GM12873 (cell line): ENCODE data around the gene TFPI.

Experiments used
- TF ChIP-seq, protein P1 (sequence below): IDR thresholded peaks from 2 replicates; pipeline ENCODE4 v1.5.1; 2012; ENCODE audit warnings: low read depth, mild to moderate bottlenecking, moderate library complexity, low read length, control low read depth; ENCODE audit not compliant: insufficient read depth; ENCODE audit errors: missing control alignments

Gene TFPI

DNA sequence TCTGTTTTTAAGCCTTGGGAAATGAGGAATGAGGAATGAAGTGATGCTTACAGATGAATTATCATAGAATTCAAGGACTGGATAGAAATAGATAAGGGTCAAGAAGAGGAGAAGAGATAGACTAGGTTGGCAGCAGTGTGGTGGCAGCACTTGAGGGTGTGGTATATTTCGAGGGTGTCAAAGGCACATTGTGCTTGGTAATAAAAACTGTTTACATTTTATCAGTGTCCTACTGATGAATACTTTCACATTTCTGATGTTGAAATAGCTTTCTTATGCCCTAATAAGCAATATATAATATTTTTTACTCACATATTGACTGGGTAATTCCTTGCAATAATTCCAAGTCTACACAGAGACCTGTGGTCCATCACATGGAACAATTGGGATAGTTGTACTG, 3.4 kb downstream of the TFPI start:
- TF ChIP-seq, protein P1, sequence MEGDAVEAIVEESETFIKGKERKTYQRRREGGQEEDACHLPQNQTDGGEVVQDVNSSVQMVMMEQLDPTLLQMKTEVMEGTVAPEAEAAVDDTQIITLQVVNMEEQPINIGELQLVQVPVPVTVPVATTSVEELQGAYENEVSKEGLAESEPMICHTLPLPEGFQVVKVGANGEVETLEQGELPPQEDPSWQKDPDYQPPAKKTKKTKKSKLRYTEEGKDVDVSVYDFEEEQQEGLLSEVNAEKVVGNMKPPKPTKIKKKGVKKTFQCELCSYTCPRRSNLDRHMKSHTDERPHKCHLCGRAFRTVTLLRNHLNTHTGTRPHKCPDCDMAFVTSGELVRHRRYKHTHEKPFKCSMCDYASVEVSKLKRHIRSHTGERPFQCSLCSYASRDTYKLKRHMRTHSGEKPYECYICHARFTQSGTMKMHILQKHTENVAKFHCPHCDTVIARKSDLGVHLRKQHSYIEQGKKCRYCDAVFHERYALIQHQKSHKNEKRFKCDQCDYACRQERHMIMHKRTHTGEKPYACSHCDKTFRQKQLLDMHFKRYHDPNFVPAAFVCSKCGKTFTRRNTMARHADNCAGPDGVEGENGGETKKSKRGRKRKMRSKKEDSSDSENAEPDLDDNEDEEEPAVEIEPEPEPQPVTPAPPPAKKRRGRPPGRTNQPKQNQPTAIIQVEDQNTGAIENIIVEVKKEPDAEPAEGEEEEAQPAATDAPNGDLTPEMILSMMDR: no peak

DNA sequence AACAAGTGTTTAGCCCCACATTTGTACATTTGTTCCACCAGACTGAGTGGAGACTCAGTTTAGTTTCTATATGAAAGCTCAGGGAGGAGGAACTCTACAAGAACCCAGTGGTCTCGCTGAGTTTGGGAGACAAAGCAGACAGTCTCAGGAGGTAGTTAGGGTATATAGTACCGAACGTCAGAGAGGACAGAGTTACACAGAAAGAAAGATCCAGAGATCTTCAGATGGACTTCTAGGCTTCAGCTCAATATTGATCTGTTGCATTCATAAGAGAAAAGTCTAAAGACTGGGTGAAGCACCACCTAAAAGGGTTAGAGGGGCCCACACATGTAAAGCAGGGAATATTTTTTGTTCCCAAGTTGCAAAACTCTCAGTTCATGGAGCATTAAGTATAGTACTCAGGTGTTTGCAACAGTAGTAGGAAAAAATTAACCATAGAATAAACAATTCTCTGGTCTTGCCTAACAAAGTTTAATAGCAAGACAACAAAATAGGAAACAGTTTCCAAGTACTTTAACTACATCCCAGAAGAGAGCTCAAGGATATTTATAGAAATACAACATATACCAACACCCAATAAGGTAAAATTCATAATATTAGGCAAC, 4.2 kb downstream of the TFPI start:
- TF ChIP-seq, protein P1: no peak

DNA sequence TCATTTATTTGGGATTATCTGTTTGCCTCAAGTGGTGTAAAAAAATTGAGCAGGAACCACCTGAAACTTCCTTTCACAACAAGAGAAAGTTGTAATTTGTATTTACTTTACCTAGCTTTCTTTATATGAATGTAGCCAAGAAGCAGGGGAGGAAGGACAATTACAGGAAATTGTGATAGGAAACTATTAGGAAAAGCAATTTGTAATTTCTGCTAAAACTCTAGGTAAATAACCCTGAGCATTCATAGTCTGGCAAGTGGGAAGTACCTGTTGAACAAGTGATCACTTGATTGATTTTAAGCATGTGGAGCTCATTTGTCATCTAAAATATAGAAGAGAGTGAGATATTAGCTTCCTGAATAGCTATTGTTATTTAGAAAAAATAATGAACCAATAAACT, 5.0 kb downstream of the TFPI start:
- TF ChIP-seq, protein P1: no peak

DNA sequence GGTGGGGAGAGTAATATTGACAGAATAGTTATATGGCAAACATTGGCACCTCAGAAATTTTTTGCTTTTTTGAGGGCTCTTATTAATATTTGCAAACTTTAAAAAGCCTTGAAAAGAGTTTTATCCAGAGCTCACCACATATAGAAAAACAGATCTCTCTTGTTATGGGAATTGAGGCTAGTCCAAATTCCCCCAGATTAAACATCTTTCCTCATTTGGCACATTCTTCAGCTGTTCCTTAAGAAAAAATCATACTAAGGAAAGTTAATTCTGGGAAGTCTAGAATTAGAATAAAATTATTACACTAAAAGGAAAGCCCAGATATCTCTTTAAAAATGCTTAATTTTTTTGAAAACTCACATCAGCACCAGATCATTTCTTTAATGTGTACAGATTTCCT, 5.6 kb downstream of the TFPI start:
- TF ChIP-seq, protein P1: no peak

DNA sequence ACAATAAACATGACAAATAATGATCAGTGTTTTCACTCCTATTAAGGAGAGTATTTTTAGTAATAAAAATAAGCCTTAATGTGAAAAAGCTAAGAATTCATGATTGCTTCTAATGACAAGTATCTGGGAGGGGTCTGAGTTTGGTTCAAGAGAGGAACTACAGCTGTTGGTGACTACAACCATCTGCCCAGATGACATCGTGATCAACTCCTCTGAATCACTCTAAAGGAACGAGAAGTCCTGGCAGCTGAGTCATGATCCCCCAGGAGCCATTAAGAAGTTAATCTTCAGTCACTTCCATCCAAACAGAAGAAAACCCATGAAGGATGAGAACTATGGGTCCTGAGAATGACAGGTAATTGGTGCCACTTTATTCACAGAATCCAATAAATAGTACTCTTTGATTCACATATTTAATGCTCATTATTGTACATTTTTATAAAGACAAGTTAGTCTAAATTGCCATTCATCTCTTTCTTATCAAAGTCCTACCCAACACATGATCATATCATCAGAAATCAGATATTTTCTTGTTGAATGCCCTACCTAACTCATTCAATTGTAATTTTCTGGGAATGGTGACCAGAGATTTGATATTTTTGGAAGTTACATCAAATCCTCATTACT, 6.8 kb downstream of the TFPI start:
- TF ChIP-seq, protein P1: no peak

DNA sequence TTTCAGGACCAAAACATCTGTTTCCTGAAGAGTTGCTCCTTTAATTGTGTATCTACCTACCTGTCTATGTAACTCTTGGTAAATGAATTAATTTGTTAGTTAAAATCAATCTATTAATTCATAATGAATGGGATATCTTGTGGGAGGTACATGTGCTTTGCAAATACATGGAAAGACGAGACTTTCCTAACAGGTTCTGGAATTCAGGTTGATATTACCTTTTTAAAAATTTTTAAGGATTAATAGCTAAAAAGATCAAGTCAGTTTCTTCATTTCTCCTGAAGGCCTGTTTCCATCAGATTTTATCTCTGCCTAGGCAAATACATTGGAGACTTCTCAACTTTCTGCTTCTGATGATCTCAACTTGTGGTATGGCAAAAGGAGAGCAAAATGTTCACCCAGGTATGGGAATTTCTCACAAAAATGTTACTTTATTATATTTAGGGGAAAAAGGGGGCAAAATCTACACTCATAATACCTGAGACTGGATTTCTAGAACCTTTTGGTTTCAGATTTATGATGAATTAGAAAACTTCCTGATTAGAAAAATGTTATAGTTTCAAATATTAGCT, 7.4 kb downstream of the TFPI start:
- TF ChIP-seq, protein P1: no peak

DNA sequence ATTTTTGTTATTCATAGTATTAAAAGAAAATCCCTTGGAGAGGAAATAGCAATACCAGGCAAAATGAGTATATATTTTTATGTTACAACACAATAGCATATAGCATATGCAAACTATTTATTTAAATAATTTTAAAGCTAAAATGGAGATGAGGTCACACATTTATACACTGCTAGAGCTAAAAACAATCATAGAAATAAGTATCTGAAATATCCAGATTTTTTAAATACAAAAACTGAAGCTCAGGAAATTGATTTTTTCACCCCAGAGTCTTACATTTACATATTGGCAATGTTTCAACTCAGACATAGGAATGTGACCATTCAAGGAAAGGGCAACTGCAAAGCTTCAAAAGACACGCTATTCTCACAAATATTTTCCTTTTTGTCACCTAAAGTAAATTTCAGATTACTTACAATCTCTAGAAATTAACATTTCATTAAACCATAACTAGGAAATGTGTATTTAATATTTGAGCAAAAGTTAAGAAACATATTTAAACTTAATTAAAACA, 8.9 kb downstream of the TFPI start:
- TF ChIP-seq, protein P1: no peak
